ENCODE data around the gene FGF21. TPM values are rescaled to one million over a fixed set of nuclear protein-coding genes. Genes with fewer than 3 reads are reported as not detected.

FGF21 gene
- total RNA-seq, 1 donor = not detected

- peak overlapping the region; percentile 77 for H3K4me3 ChIP-seq (ENCODE audit: low read depth, low read length)
- TF ChIP-seq CTCF (IDR thresholded peaks at IDR 0.05; ENCODE audit: insufficient read depth, low read depth, low read length) = no peak
- DNase-seq (ENCODE audit: low read depth) = no peak
These were observed 35.1 kb upstream of the FGF21 start for GRCh38 chr19:48720251-48720612.

- peak overlapping the region; percentile 77 for H3K4me3 ChIP-seq (ENCODE audit: low read depth, low read length)
- peak; percentile 99 for DNase-seq (ENCODE audit: low read depth)
- no peak for TF ChIP-seq CTCF (IDR thresholded peaks at IDR 0.05; ENCODE audit: insufficient read depth, low read depth, low read length)
These were observed 34.6 kb upstream of the FGF21 start for GRCh38 chr19:48720613-48721296.

- DNase-seq (ENCODE audit: low read depth) = no peak
- H3K4me3 ChIP-seq (ENCODE audit: low read depth, low read length) = no peak overlapping the region
- TF ChIP-seq CTCF (IDR thresholded peaks at IDR 0.05; ENCODE audit: insufficient read depth, low read depth, low read length) = no peak
These were observed 33.1 kb upstream of the FGF21 start for GRCh38 chr19:48722196-48722708.

- no peak for TF ChIP-seq CTCF (IDR thresholded peaks at IDR 0.05; ENCODE audit: insufficient read depth, low read depth, low read length)
- H3K4me3 ChIP-seq (ENCODE audit: low read depth, low read length) = no peak overlapping the region
- DNase-seq (ENCODE audit: low read depth) = peak; percentile 88
These were observed 30.2 kb upstream of the FGF21 start for GRCh38 chr19:48724796-48725753.

- H3K4me3 ChIP-seq (ENCODE audit: low read depth, low read length) = no peak overlapping the region
- no peak for TF ChIP-seq CTCF (IDR thresholded peaks at IDR 0.05; ENCODE audit: insufficient read depth, low read depth, low read length)
- no peak for DNase-seq (ENCODE audit: low read depth)
These were observed 28.8 kb upstream of the FGF21 start for GRCh38 chr19:48726556-48726955.

GRCh38 chr19:48728911-48729664 is 26.2 kb upstream of the FGF21 start:
- no peak overlapping the region for H3K4me3 ChIP-seq (ENCODE audit: low read depth, low read length)
- no peak for TF ChIP-seq CTCF (IDR thresholded peaks at IDR 0.05; ENCODE audit: insufficient read depth, low read depth, low read length)
- DNase-seq (ENCODE audit: low read depth) = no peak
